Astrocyte of the spinal cord (primary cell): ENCODE results near the gene MCF2L2.

ENCODE experiments used
- DNase-seq: peaks from one replicate; pipeline ENCODE4 v3.0.0; 2011; ENCODE audit warnings: low read depth, low spot score
- H3K4me3 ChIP-seq: 2 replicates; pipeline ENCODE4 v1.5.1; 2011; ENCODE audit warnings: low read depth, mild to moderate bottlenecking, low read length, moderate library complexity
- in situ Hi-C: cut with HindIII; loops from 2 replicates; pipeline ENCODE4 v1.10.0; 2017; ENCODE audit warnings: low sequenced_read_pairs
- TF ChIP-seq, protein P1 (sequence below): IDR thresholded peaks from 2 replicates; pipeline ENCODE4 v1.5.1; 2012; ENCODE audit warnings: low read depth, mild to moderate bottlenecking, low read length, inconsistent platforms

MCF2L2 gene

DNA sequence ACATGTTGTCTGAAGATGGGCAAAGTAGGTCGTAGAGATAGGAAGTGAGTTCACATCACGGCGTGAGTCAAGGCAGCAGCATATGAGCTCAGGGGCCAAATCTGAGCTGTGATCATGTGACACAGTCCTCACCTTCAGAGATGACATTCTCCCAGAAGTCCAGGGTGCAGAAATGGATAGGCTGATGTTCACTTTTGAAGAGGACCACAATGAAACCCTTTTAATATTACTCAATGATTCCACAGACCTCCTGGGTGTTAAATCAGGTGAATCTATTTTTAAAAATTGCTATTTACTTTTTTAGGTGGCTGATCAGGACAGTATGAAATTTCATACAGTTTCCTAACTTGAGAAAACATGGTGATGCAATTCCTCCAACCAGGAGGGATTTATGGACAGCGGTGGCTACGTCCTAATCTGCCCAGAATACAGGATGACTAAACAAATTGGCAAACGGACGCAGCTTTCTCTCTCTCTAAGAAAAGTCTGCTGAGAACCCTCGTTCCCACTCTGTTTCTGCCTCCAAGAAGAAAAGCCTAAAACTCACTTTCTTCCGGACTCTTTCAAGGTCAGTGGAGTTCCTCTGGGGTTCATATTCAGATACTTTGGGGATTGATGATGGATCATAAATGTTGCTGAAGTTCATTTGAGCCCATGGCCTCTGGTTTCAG is 141.0 kb downstream of the MCF2L2 start:
- peak; percentile 94 for DNase-seq
- H3K4me3 ChIP-seq = peak overlapping the region; percentile 34
- in situ Hi-C loops = no loop called here
- TF ChIP-seq, protein P1, sequence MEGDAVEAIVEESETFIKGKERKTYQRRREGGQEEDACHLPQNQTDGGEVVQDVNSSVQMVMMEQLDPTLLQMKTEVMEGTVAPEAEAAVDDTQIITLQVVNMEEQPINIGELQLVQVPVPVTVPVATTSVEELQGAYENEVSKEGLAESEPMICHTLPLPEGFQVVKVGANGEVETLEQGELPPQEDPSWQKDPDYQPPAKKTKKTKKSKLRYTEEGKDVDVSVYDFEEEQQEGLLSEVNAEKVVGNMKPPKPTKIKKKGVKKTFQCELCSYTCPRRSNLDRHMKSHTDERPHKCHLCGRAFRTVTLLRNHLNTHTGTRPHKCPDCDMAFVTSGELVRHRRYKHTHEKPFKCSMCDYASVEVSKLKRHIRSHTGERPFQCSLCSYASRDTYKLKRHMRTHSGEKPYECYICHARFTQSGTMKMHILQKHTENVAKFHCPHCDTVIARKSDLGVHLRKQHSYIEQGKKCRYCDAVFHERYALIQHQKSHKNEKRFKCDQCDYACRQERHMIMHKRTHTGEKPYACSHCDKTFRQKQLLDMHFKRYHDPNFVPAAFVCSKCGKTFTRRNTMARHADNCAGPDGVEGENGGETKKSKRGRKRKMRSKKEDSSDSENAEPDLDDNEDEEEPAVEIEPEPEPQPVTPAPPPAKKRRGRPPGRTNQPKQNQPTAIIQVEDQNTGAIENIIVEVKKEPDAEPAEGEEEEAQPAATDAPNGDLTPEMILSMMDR = no peak

GRCh38 chr3:183285828-183286457 is 142.5 kb downstream of the MCF2L2 start:
- peak; percentile 98 for DNase-seq
- H3K4me3 ChIP-seq = no peak overlapping the region
- TF ChIP-seq, protein P1 = no peak
- in situ Hi-C loops = no loop called here

DNA sequence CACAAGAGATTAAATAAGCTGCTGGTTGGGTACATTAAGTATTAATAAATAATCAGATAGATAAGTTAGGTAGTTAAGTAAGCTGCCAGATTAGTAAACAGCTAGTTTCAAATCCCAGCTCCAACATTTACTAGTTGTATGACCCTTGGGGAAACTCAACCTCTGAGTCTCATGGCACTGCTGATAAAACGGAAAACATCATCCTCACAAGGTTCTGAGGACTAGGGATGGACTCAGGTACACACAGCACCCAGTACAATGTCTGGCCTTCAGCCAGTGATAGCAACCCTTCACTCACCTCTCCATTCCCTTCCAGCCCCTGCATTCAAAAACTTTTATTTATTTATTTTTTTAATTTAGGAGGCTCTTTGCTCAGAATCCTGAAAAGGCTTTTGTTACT is 143.1 kb downstream of the MCF2L2 start:
- no peak overlapping the region for H3K4me3 ChIP-seq
- no peak for DNase-seq
- in situ Hi-C loops = no loop called here
- TF ChIP-seq, protein P1 = no peak

DNA sequence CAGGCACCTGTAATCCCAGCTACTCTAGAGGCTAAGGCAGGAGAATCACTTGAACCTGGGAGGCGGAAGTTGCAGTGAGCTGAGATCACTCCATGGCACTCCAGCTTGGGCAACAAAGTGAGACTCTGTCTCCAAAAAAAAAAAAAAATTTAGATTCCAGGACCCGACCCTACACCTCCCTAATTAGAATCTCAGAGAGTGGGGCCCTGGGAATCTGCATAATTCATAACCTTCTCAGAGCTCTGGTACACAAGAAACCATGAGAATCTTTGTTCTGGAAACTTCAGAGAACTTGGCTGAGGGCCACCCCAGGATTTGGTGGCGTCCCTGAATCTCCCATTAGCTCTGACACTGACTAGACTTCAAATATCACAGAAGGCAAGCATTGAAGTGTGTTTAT is 143.8 kb downstream of the MCF2L2 start:
- H3K4me3 ChIP-seq = no peak overlapping the region
- TF ChIP-seq, protein P1 = no peak
- in situ Hi-C loops = no loop called here
- no peak for DNase-seq

DNA sequence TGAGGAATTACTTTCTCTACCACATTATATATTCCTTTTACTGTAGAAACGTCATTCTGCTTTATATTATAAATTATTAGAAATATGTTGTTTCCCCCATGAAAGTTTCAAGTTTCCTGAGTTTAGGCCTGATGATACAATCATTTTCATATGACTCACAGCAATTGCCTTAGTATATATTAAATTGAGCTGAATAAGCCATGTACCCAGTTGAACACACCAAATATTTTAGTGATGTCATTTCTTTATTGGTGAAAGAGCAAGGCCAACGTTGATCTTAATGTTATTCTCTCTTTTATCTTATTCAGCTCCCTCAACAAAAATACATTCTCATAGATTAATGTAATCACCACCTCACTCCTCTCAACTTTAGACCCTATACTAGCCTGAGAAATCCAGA is 144.5 kb downstream of the MCF2L2 start:
- H3K4me3 ChIP-seq = no peak overlapping the region
- no peak for DNase-seq
- in situ Hi-C loops = no loop called here
- TF ChIP-seq, protein P1 = no peak

DNA sequence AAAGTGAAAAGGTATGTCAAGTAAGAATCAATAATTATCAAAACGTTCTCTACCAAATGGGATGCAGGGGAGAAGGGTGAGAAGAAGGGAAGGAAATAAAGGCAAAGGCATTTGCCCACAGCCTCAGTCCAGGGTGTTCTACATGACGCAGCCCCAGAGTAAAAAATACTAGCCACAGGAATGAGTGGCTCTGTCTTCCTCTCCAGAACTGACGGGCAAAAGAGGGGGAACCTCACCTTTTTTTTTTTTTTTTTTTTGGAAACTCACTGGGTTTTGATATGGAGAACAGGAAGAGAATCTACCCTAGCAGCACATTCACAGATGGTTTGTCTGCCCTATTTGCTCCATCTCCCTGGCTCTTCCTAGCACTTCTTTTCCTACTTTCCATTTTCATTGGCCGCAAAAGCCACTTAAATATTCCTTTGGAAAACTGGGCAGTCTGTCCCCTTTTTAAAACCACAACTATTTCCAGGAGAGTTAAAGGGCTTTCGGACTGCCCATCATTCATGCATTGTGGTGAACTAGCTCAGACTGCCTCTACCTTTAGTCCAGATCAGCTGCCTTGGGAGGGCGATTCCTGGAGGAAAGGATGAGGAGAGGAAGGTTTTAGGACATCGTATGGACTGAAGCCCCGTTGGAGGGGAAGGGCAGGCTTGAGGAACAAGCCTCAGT is 147.2 kb downstream of the MCF2L2 start:
- in situ Hi-C loops = no loop called here
- TF ChIP-seq, protein P1 = no peak
- no peak overlapping the region for H3K4me3 ChIP-seq
- DNase-seq = peak; percentile 73
